ENCODE results near the gene ADTRP. TPM values are rescaled to one million over a fixed set of nuclear protein-coding genes. Genes with fewer than 3 reads are reported as not detected.

ADTRP gene
- total and polyA plus RNA-seq, 10 of the 15 experiments (the other 5 are each of a cell fraction or from before 2014, with no cell fraction given) = 0.10 to 2.6 (median 2.1) TPM

DNA sequence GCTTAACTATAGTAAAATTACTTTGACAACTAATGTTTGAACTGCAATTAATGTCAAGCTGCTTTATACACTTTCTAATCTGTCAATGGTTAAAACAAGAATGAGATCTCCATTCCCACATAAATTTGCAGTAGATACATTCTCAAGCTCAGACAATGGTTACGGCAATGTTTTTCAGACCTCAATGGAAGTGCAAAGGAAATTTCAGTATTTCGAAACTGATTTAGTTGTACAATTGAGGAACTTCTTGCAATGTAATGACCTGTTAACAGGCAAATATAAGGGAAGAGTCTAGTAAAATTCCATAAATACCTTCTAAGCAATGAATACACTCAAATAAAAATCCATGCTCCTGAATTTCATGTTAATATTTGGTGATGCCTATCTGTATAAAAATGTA lies 94.7 kb downstream of the ADTRP start:
- ChIA-PET CTCF (interaction anchor here (1.1 kb wide), 1 partner anchor 545 kb away, joined by 3 read pairs; no protein-coding TSS in a partner anchor), RAD21 (ENCODE audit: unreplicated experiment) (no interaction called here), POLR2A (interaction anchor here (0.7 kb wide), 1 partner anchor 28 kb away, joined by 3 read pairs; no protein-coding TSS in a partner anchor), SMC1A (ENCODE audit: uncharacterized antibody, unreplicated experiment) (no interaction called here)
- DNase-seq (ENCODE audit: low read depth, low spot score) (no peak), FAIRE-seq (no peak), ATAC-seq (no peak)
- intact Hi-C loops (cut with micrococcal nuclease; ENCODE audit: unreplicated experiment) (no loop called here), in situ Hi-C loops (cut with MboI) (no loop called here)
- Histone ChIP-seq H3K4me2 (ENCODE audit: control insufficient read depth, insufficient read depth) (no peak overlapping the region), H3K4me3 (no peak overlapping the region), H4K20me1 (ENCODE audit: control insufficient read depth, insufficient read depth) (no peaks in the 10 kb centered on the region), H3K9me3 (replicated peaks; ENCODE audit: control insufficient read depth, insufficient read depth, low read length) (peaks cover 7% of the 10 kb centered on the region; the same call in 2 of the 3 replicates), H2AFZ (ENCODE audit: control insufficient read depth, low read depth, low read length) (no peak overlapping the region), H3K9ac (ENCODE audit: control insufficient read depth, insufficient read depth, low read length) (no peak overlapping the region), H3K79me2 (ENCODE audit: control insufficient read depth, insufficient read depth, low read length) (no peaks in the 10 kb centered on the region), H3K36me3 (ENCODE audit: control insufficient read depth in 2 of 2, insufficient read depth in 2 of 2, low read length in 1 of 2) (no peaks in the 10 kb centered on the region), H3K27ac (ENCODE audit: control insufficient read depth, insufficient read depth) (no peak overlapping the region), H3K27me3 (replicated peaks in 1 of 2; ENCODE audit: control insufficient read depth in 2 of 2, insufficient read depth in 2 of 2, low read length in 1 of 2) (no peaks in the 10 kb centered on the region), H3K4me1 (ENCODE audit: control insufficient read depth, insufficient read depth, low read length) (no peaks in the 10 kb centered on the region)
- 96% methylated on average over 2 of the region's 2 CpGs for WGBS (ENCODE audit: insufficient coverage, insufficient replicate concordance, low lambda C conversion rate, missing lambda C conversion rate)
- TF ChIP-seq ATF3 (IDR thresholded peaks at IDR 0.05; ENCODE audit: borderline replicate concordance, extremely low read depth, low read depth, low read length) (no peak), POLR2AphosphoS2 (IDR thresholded peaks at IDR 0.05; ENCODE audit: low read depth, low read length) (no peak), SIX5 (IDR thresholded peaks at IDR 0.05; ENCODE audit: low read depth, low read length, severe bottlenecking) (no peak), ZBED1 (IDR thresholded peaks at IDR 0.05; ENCODE audit: borderline replicate concordance) (no peak), TAF1 (IDR thresholded peaks at IDR 0.05; ENCODE audit: borderline replicate concordance, low read depth, low read length) (no peak), YBX1 (IDR thresholded peaks at IDR 0.05) (no peak), ELK1 (IDR thresholded peaks at IDR 0.05; ENCODE audit: low read depth, low read length) (no peak), ZNF24 (IDR thresholded peaks at IDR 0.05) (no peak), E2F4 (IDR thresholded peaks at IDR 0.05; ENCODE audit: low read depth, low read length) (no peak), FOXM1 (IDR thresholded peaks at IDR 0.05; ENCODE audit: low read depth, low read length) (no peak)
- no TSS peak for BruUV-seq (replicated peaks)
